PC-9 (cell line): ENCODE results near the gene SLC36A4. TPM values are rescaled to one million over a fixed set of nuclear protein-coding genes. Genes with fewer than 3 reads are reported as not detected.
"Not testable (repeated sequence)": the region's sequence is repeated elsewhere in the genome, so short reads cannot be mapped to it uniquely, and the experiment has no call there.

Experiments used
- Bru-seq: library from RNA; stranded (reverse); fragments of 400-500 nt; gene quantifications from one replicate; lab custom pipeline; 2021; lab: Mats Ljungman, UMichigan
- BruChase-seq, 2 experiments: library from RNA; stranded (reverse); fragments of 400-500 nt; gene quantifications; one replicate each; lab custom pipeline; 2021; lab: Mats Ljungman, UMichigan
- BruUV-seq: library from RNA; stranded (reverse); fragments of 400-500 nt; replicated peaks from 2 replicates; lab custom pipeline; 2021; lab: Mats Ljungman, UMichigan
- CTCF ChIA-PET: fragments of 300-600 bp; sonication (Branson Sonifier 250); formaldehyde crosslinking; loops from one replicate; lab custom pipeline; 2022; ENCODE audit warnings: antibody characterized with exemption; lab: Charles Lee
- POLR2A ChIA-PET: fragments of 300-600 bp; sonication (Branson Sonifier 250); formaldehyde crosslinking; loops from one replicate; lab custom pipeline; 2022; ENCODE audit warnings: antibody characterized with exemption; ENCODE audit not compliant: unreplicated experiment; lab: Charles Lee
- DNase-seq, 2 experiments: peaks; one replicate each; pipeline versions ENCODE4 v3.0.0 to v3.0.0-alpha.2; 2015 to 2022; ENCODE audit warnings: mixed read lengths in 1 of 2
- H2AFZ ChIP-seq: fragments of 200-600 bp; sonication (generic); 2 replicates; pipeline ENCODE4 v1.8.1; 2017; ENCODE audit warnings: antibody characterized with exemption
- H3F3A ChIP-seq: fragments of 200-600 bp; sonication (generic); 2 replicates; pipeline ENCODE4 v1.8.1; 2017; ENCODE audit warnings: antibody characterized with exemption, mild to moderate bottlenecking, low read depth; ENCODE audit not compliant: insufficient read depth
- H3K27ac ChIP-seq: fragments of 200-600 bp; sonication (generic); 2 replicates; pipeline ENCODE4 v1.6.1; 2016; ENCODE audit warnings: mixed run types
- H3K27me3 ChIP-seq: fragments of 200-600 bp; sonication (generic); 2 replicates; pipeline ENCODE4 v1.6.1; 2016; ENCODE audit warnings: low read depth, mixed run types; ENCODE audit not compliant: insufficient read depth
- H3K36me3 ChIP-seq: fragments of 200-600 bp; sonication (generic); 2 replicates; pipeline ENCODE4 v1.6.1; 2016; ENCODE audit warnings: low read depth, mixed run types
- H3K4me1 ChIP-seq: fragments of 200-600 bp; sonication (generic); replicated peaks from 2 replicates; pipeline ENCODE4 v1.6.1; 2016; ENCODE audit warnings: mixed run types; ENCODE audit not compliant: insufficient read depth
- H3K4me2 ChIP-seq: fragments of 200-600 bp; sonication (generic); 2 replicates; pipeline ENCODE4 v1.6.1; 2017; ENCODE audit warnings: mixed run types
- H3K4me3 ChIP-seq: fragments of 200-600 bp; sonication (generic); 2 replicates; pipeline ENCODE4 v1.6.1; 2016; ENCODE audit warnings: mixed run types
- H3K79me2 ChIP-seq: fragments of 200-600 bp; sonication (generic); 2 replicates; pipeline ENCODE4 v1.6.1; 2017; ENCODE audit warnings: low read depth, mixed run types
- H3K9me2 ChIP-seq: fragments of 200-600 bp; sonication (generic); 2 replicates; pipeline ENCODE4 v1.8.1; 2017; ENCODE audit warnings: mild to moderate bottlenecking; ENCODE audit not compliant: insufficient read depth
- H3K9me3 ChIP-seq: fragments of 200-600 bp; sonication (generic); 2 replicates; pipeline ENCODE4 v1.8.1; 2016; ENCODE audit warnings: low read depth; ENCODE audit not compliant: insufficient read depth
- H4K20me1 ChIP-seq: fragments of 200-600 bp; sonication (generic); 2 replicates; pipeline ENCODE4 v1.8.1; 2017; ENCODE audit not compliant: insufficient read depth
- EZH2 ChIP-seq: fragments of 200-600 bp; sonication (generic); IDR thresholded peaks from 2 replicates; pipeline ENCODE4 v1.8.0; 2017; ENCODE audit warnings: antibody characterized with exemption, low read depth
- intact Hi-C: fragments of 100-400 bp; cut with micrococcal nuclease; formaldehyde crosslinking; loops from one replicate; pipeline ENCODE4 v1.10.0; 2022; ENCODE audit not compliant: unreplicated experiment
- long read RNA-seq: library from polyadenylated mRNA; stranded (forward); transcript quantifications from one replicate; pipeline ENCODE4 v2.0.0, GENCODE V29; 2022
- total RNA-seq: library from RNA; stranded (reverse); gene quantifications from 2 replicates; pipeline ENCODE4 v1.2.3, GENCODE V29; 2021
- TF ChIP-seq, protein P1 (sequence below): fragments of 200-600 bp; sonication (generic); conservative IDR thresholded peaks from 2 replicates; pipeline ENCODE4 v1.6.1; 2017; ENCODE audit warnings: mixed run types, antibody characterized with exemption, mild to moderate bottlenecking, moderate library complexity

SLC36A4 gene
- total RNA-seq (17.7 and 18.2 TPM in 2 replicates), Bru-seq, nascent RNA (percentile 82 among the genes with signal in this experiment), BruChase-seq, experiment 1, labeled RNA remaining after a 2-hour chase (percentile 79 among the genes with signal in this experiment), BruChase-seq, experiment 2, labeled RNA remaining after a 6-hour chase (percentile 74 among the genes with signal in this experiment)
- long read RNA-seq, full-length matches to known transcripts = 16 of 34 reads
- long read RNA-seq, partial matches to known transcripts = 6 of 34 reads
- long read RNA-seq, other reads (novel, unspliced or antisense) = 12 of 34 reads

DNA sequence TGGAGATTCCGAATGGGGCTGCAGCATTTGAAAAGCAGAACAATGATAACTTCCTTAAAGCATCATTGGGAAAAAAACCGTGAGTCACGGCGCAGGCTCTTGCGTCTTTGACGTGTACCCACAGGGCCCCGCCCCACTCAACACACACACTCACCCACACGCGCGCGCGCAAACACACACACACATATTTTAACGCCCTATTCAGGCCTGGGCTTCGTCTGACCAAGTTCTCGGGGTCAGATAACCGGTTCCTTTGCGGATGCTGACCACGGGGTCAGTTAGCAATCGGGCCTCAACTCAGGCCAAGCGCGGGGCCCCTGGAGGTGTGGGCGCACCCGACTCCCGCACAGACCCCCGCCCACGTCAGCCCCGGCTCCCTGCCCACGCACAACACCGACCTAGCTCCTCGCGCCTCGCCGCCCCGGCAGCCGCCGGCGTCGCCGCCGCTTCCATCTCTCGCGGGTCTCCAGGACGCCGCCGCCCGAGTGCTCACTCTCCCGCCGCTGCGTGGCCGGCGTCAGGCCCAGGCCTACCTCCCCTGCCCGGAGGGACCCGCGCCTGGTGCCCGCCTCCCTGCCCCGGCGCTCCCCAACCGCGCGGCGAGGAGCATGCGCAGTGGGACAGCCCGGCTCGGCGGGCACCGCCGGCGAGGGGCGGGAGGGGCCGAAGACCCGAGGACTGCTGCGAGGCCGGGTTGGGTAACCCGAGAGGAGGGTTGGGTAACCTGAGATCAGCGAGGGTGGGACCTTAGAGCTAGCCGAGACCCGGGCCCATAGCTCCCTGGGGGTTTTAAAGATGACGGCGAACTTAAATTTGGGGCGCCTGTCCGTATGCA, at the start of gene SLC36A4:
TSS of gene SLC36A4 (minus strand) at position 612 of the 835 bp plus-strand sequence. CDS start at position 453, 159 bp downstream.
- no peak for TF ChIP-seq EZH2
- TF ChIP-seq, protein P1, sequence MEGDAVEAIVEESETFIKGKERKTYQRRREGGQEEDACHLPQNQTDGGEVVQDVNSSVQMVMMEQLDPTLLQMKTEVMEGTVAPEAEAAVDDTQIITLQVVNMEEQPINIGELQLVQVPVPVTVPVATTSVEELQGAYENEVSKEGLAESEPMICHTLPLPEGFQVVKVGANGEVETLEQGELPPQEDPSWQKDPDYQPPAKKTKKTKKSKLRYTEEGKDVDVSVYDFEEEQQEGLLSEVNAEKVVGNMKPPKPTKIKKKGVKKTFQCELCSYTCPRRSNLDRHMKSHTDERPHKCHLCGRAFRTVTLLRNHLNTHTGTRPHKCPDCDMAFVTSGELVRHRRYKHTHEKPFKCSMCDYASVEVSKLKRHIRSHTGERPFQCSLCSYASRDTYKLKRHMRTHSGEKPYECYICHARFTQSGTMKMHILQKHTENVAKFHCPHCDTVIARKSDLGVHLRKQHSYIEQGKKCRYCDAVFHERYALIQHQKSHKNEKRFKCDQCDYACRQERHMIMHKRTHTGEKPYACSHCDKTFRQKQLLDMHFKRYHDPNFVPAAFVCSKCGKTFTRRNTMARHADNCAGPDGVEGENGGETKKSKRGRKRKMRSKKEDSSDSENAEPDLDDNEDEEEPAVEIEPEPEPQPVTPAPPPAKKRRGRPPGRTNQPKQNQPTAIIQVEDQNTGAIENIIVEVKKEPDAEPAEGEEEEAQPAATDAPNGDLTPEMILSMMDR = no peak
- Histone ChIP-seq H3K9me2 (no peaks in the 10 kb centered on the region), H4K20me1 (no peaks in the 10 kb centered on the region), H3F3A (peaks cover 13% of the 10 kb centered on the region; the same call in 1 of the 2 replicates), H3K9me3 (no peaks in the 10 kb centered on the region), H3K4me2 (peak within 1 kb of the TSS; percentile 84), H3K4me1 (peaks cover 8% of the 10 kb centered on the region), H3K36me3 (no peaks in the 10 kb centered on the region), H3K4me3 (peak within 1 kb of the TSS; percentile 68), H3K79me2 (peaks cover 39% of the 10 kb centered on the region), H3K27me3 (no peaks in the 10 kb centered on the region), H2AFZ (peak within 1 kb of the TSS; percentile 99), H3K27ac (peak within 1 kb of the TSS; percentile 73)
- BruUV-seq = TSS peak; percentile 63
- intact Hi-C loops = loop anchor here (10.0 kb wide), 1 partner anchor 253 kb away; no protein-coding TSS in a partner anchor
- POLR2A ChIA-PET = interaction anchor here (0.5 kb wide), 1 partner anchor 542 kb away, joined by 14 read pairs; no protein-coding TSS in a partner anchor
- CTCF ChIA-PET = interaction anchor here (0.5 kb wide), 1 partner anchor 100 kb away, joined by 3 read pairs; no protein-coding TSS in a partner anchor
- peak; percentile 82 to 91 for DNase-seq

DNA sequence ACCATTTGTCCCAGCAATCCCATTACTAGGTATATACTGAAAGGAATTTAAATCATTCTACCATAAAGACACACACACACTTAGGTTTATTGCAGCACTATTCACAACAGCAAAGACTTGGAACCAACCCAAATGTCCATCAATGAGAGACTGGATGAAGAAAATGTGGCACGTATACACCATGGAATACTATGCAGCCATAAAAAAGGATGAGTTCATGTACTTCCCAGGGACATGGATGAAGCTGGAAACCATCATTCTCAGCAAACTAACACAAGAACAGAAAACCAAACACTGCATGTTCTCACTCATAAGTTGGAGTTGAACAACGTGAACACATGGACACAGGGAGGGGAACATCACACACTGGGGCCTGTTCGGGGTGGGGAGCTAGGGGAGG, 49.0 kb upstream of the SLC36A4 start:
- not testable (repeated sequence) for H3K4me2 ChIP-seq

DNA sequence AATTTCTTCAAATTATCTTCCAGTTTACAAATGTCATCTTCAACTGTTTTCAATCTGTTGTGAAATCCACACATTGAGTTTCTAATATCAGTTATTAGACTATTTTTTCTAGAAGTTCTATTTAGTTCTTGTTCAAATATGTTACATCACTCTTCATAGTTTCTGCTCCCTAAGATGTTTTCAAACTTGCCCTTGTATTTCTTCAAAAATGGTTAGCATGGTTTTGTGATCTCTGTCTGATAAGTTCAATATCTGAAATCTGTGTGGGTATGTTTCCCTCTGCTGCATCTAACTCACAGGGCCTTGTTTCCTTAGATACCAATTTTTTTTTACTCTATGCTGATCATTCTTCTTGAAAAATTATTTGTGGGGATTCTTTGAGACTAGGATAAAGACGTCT, 46.2 kb upstream of the SLC36A4 start:
- H3K9me3 ChIP-seq = no peaks in the 10 kb centered on the region
- H3K27ac ChIP-seq = no peak overlapping the region
- H3K4me3 ChIP-seq = no peak overlapping the region
- no peaks in the 10 kb centered on the region for H4K20me1 ChIP-seq
- ChIA-PET POLR2A (no interaction called here), CTCF (no interaction called here)
- H3K9me2 ChIP-seq = no peaks in the 10 kb centered on the region; the same call in 1 of the 2 replicates
- H3K79me2 ChIP-seq = no peaks in the 10 kb centered on the region
- no peak overlapping the region for H3K4me2 ChIP-seq
- no peak for TF ChIP-seq EZH2
- TF ChIP-seq, protein P1 = no peak
- H2AFZ ChIP-seq = no peak overlapping the region
- BruUV-seq = no TSS peak
- H3K36me3 ChIP-seq = no peaks in the 10 kb centered on the region
- H3K4me1 ChIP-seq = no peaks in the 10 kb centered on the region
- H3K27me3 ChIP-seq = no peaks in the 10 kb centered on the region
- H3F3A ChIP-seq = no peaks in the 10 kb centered on the region
- no peak for DNase-seq
- intact Hi-C loops = no loop called here

More for the DNA sequence above, 49.0 kb upstream of the SLC36A4 start:
- CTCF ChIA-PET, H3K27me3 ChIP-seq, BruUV-seq, intact Hi-C loops, H3K36me3 ChIP-seq, H3K4me1 ChIP-seq, H3K9me2 ChIP-seq, H3K4me3 ChIP-seq, H3K27ac ChIP-seq, H3K9me3 ChIP-seq, H4K20me1 ChIP-seq, POLR2A ChIA-PET, DNase-seq, H3F3A ChIP-seq, H2AFZ ChIP-seq, H3K79me2 ChIP-seq: not testable (repeated sequence)
